ENCODE data around the gene MRPS23.

- TF ChIP-seq EZH2 (IDR thresholded peaks at IDR 0.05; ENCODE audit: insufficient read depth, poor library complexity, severe bottlenecking) (no peak), EZH2phosphoT487 (IDR thresholded peaks at IDR 0.05; ENCODE audit: insufficient read depth, low read depth) (no peak)
Measured at GRCh38 chr17:57890857-57891232, 41.0 kb upstream of the MRPS23 start.
